GM12892 (cell line): ENCODE results near the gene ERH.
"Not testable (repeated sequence)": the region's sequence is repeated elsewhere in the genome, so short reads cannot be mapped to it uniquely, and the experiment has no call there.

ENCODE experiments used
- DNase-seq: peaks from one replicate; pipeline ENCODE4 v3.0.0; 2011; ENCODE audit not compliant: insufficient read length
- FAIRE-seq: peaks from 2 replicates; lab custom pipeline; 2011; peaks lifted over from hg19 to GRCh38; lab: Jason Lieb, UNC
- POLR2A ChIP-seq: IDR thresholded peaks from 2 replicates; pipeline ENCODE4 v1.6.1; 2011; ENCODE audit warnings: low read depth, low read length, control low read depth
- POLR2AphosphoS5 ChIP-seq: IDR thresholded peaks from 2 replicates; pipeline ENCODE4 v1.6.1; 2011; ENCODE audit warnings: low read depth, low read length, control low read depth
- TAF1 ChIP-seq: IDR thresholded peaks from 2 replicates; pipeline ENCODE4 v1.6.1; 2011; ENCODE audit warnings: low read depth, mild to moderate bottlenecking, control low read depth, low read length, borderline replicate concordance

The ERH gene

DNA sequence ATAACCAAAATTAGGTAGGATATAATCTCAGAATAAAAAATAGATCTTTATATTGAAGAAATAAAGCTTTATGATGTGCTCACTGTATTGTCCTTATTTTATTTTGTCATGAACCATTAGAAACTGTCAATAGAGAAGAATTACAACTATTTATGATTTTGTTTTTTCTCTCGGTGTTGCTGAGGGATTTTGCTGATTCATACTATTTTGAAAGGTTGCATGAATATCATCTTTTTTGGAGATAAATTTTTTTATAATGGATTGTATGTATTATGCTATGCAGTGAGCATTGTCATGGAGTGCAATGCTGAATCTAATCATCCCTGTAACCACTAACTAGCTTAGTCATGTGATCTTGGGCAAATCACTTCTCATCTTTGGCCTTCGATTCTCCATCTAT is 15.4 kb upstream of the ERH start:
- DNase-seq (no peak), FAIRE-seq (no peak)
- no peak for TF ChIP-seq POLR2A
- TF ChIP-seq TAF1, result no peak

DNA sequence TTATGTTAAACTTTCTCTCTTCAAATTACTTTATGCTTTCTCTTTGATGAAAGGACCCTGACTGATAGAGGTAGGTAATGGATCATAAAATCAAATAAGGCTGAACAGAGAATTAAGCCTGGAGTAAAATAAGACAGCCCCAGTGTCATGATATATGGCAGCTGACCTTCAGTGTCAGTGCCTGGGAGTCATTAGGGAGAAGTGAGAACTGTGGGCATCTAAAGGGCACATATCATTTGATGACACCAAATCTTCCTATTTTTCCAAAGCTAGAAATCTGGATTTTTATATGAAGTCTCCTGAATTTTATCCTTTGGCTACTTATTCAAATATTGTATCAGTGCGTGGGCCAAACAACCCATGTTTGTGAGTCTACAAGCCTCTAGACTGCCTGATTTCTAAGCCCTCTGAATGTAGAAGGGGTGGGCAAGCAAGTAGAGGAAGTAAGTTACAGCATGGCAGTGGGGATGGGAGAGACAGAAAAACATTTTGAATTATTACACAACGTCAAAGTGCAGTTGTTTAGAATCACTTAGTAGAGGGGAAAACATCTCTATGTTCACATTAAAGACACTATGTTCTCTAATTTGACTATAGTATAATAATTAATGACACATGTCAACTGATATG is 10.3 kb upstream of the ERH start:
- DNase-seq (no peak), FAIRE-seq (no peak)
- TF ChIP-seq POLR2A (no peak), TAF1 (no peak)

DNA sequence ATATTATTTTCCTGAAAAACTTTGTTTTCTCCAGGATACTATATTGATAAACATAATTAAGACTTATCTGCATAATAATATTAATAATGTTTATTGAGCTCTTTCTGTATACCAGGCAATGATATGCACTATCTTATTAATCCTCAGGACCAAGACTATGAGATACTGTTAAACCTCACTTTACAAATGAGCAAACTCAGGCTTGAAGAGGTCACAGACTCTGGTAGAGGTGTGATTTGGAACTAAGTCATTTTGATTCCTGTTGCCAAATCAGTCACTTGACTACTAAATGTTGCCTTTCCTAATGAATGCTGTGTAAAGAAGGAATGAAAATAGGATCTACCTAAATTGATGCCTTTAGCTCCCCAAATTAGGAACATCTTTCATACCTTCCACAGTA is 7.7 kb upstream of the ERH start:
- DNase-seq, result no peak
- TF ChIP-seq POLR2AphosphoS5 (no peak), TAF1 (no peak)
- no peak for FAIRE-seq

DNA sequence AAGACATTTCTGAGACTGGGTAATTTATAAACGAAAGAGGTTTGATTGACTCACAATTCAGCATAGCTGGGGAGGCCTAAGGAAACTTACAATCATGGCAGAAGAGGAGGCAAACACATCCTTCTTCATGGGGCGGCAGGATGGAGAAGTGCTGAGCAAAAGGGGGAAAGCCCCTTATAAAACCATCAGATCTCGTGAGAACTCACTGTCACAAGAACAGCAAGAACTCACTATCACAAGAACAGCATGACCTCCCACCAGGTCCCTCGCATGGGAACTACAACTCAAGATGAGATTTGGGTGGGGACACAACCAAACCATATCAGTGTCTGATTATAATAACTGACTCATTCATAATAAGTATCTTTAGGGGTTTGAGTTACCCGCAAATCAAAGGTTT is 6.8 kb upstream of the ERH start:
- FAIRE-seq, result no peak
- no peak for TF ChIP-seq POLR2AphosphoS5

DNA sequence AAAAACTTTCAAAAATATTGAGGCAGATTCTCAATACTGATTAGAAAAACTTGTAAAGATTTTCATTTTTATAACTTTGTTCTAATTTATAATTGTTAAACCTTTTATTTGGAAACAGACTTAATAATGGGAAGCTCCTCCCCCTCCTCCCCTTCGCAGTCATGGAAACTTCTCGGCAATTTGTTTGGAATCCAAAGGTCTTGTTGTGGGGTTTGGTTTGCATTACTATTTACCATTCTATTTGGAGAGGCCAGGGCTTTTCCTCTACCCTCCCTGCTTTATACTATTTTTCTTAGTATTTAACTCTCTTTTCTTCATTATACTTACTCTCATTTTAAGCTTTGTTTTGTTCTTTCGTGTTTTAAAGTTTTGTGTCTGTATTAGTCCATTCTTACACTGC is 6.4 kb upstream of the ERH start:
- no peak for DNase-seq
- FAIRE-seq, result no peak
- no peak for TF ChIP-seq POLR2A
- TF ChIP-seq TAF1, result no peak
- no peak for TF ChIP-seq POLR2AphosphoS5

More for the DNA sequence above, 6.8 kb upstream of the ERH start:
- no peak for DNase-seq

DNA sequence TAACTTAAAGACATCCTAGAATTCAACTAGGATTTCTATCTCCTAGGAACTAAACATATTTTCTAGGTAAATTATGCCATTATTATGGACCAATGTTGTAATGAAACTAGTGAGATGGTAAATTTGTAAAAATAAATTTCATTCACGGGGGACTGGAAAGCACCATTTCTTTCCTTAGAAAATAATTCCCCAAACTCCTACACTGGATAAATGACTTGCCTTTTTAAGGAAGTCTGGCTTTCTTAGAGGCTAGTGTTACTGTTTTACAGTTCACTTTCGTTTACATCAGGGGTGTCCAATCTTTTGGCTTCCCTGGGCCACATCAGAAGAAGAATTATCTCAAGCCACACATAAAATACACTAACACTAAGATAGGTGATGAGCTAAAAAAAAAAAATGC is 3.7 kb upstream of the ERH start:
- FAIRE-seq, result no peak
- no peak for DNase-seq
- TF ChIP-seq POLR2AphosphoS5 (no peak), POLR2A (no peak), TAF1 (no peak)

DNA sequence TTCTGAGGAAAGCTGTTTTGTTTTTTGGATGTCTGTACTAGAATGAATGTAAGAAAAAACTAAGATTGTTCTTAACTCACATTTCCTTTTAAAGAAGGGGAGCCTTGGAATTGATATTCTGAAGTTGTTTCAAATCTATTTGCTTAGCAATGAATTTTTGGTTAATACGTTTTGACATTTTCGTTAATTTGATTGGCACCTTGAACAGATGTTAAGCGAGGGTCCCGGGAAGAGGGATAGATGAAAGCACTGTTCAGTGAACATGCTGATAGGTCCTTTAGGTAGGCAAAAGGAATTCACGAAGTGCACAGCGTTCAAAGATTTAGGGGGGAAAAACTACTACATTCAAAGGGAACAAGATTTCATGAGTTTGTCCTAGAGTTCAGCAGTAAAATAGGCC is 2.1 kb upstream of the ERH start:
- FAIRE-seq, result no peak
- TF ChIP-seq POLR2AphosphoS5 (no peak), POLR2A (no peak), TAF1 (no peak)
- no peak for DNase-seq

DNA sequence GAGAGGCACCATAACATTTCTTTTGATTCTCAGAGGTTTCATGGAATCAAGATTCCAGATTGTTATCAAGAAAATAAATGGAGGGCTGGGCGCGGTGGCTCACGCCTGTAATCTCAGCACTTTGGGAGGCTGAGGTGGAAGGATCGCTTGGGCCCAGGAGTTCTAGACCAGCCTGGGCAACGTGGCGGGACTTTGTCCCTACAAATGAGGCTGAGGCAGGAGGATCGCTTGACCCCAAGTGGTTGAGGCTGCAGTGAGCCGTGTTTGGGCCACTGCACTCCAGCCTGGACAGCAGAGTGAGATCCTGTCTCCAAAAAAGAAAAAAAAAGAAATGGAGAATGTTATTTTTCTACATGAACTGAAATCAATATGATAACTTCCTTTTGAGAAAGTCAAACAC is 1.7 kb upstream of the ERH start:
- no peak for TF ChIP-seq POLR2A
- TF ChIP-seq TAF1, result no peak
- no peak for TF ChIP-seq POLR2AphosphoS5
- DNase-seq, result no peak
- no peak for FAIRE-seq

DNA sequence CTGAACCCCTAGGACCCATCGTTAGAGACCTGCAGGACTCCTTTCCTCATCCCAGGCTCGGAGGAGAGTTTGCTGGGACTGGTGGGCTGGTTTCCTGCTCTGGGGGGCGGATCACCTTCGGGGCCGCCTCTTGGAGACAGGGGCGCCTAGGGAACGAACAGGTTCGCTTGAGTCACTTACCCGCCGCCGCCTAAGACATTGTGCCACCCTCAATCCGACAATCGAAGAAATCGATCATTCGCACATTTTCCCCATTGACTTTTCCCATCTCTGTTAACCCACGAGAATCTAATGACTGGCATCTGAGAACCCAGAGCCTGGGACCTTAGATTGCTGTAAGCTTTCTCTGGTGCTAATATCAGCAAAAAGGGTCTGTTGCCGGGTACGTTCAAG is 715 bp upstream of the ERH start:
- DNase-seq, result no peak
- FAIRE-seq, result no peak
- no peak for TF ChIP-seq POLR2AphosphoS5
- no peak for TF ChIP-seq POLR2A
- no peak for TF ChIP-seq TAF1

DNA sequence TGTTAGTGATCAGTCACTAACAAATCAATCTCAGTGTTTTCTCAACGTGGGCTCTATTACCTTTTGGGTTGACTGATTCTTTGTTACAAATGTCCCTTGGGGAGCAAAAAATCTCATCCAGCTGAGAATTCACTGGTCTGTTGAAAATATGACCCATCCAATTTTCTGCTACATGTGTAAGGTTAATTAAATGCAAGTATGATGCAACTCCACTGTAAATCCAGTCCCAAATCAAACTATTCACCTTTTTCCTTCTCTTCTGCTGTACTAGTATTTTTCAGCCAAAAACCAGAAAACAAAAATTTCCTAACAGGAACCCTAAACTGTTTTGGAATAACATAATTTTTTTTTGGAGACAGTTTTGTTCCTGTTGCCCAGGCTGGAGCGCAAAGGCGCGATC is 2.2 kb downstream of the ERH start:
- DNase-seq (no peak), FAIRE-seq (no peak)
- TF ChIP-seq POLR2AphosphoS5 (no peak), TAF1 (no peak), POLR2A (no peak)

DNA sequence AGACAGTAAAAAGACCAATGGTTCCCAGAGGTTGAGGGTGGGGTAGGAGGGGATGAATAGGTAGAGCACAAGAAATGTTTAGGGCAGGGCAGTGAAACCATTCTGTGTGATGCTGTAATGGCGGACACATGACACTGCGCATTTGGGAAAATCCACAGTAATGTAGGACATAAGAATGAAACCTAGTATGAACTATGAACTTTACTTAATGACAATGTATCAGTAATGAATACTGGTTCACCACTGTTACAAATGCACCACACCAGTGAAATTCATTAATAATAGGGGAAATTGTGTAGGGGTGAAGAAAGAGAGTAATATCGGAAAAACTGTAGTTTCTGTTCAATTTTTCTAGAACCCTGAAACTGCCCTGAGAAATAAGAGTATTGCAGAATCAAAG is 5.6 kb downstream of the ERH start:
- FAIRE-seq (peak; percentile 80), DNase-seq (no peak)
- TF ChIP-seq TAF1, result no peak
- no peak for TF ChIP-seq POLR2A
- no peak for TF ChIP-seq POLR2AphosphoS5

DNA sequence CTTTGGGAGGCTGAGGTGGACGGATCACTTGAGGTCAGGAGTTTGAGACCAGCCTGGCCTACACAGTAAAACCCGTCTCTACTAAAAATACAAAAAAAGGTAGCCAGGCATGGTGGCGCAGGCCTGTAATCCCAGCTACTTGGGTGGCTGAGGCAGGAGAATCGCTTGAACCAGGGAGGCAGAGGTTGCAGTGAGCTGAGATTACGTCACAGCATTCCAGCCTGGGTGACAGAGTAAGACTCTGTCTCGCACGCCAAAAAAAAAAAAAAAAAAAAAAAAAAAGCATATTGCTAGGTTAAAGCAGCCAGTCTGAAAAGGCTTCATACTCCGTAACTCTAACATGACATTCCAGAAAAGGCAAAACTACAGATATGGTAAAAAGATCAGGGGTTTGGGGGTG is 6.7 kb downstream of the ERH start:
- not testable (repeated sequence) for FAIRE-seq, DNase-seq

DNA sequence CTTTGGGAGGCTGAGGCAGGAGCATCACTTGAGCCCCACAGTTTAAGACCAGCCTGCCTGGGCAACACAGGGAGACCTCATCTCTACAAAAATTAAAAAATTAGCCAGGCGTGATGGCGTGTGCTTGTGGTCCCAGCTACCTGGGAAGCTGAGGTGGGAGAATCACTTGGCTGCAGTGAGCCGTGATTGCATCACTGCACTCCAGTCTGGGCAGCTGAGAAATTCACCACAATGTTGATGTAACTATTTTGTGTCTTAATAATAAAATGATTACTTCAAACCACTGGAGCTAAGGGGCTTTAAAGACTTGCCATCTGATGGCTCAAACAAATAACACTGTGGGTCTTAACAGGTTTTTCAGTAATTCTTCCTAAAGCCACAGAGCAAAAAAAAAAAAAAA is 10.8 kb downstream of the ERH start:
- TF ChIP-seq POLR2A (no peak), POLR2AphosphoS5 (no peak), TAF1 (no peak)
- FAIRE-seq (no peak), DNase-seq (no peak)

DNA sequence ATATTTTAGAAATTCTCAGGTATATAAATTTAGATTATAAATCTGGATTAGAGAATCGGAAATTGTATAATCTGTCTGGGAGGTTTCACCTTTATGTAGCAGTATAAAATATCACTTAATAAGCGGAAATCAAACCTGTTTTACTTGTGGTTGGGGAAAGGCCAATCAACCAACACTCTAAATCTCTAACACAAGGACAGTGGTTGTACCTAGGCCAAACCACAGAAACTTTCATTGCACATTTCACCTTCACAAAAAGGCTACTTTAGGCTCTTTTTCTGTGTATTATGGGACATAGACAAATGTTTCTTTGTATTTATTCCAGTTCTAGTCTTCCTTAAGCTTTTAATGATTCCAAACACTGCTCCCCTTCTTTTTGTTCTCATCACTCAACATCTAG is 19.8 kb downstream of the ERH start:
- DNase-seq, result no peak
- TF ChIP-seq POLR2AphosphoS5 (no peak), POLR2A (no peak), TAF1 (no peak)
- FAIRE-seq, result no peak
